Measurements from ENCODE around the gene PIERCE2.
"Not testable (repeated sequence)": the region's sequence is repeated elsewhere in the genome, so short reads cannot be mapped to it uniquely, and the experiment has no call there.

PIERCE2 gene

GRCh38 chr15:55443141-55443540 lies 34.8 kb downstream of the PIERCE2 start:
- not testable (repeated sequence) for H3K27ac ChIP-seq (ENCODE audit: low read length); H3K27me3 ChIP-seq (ENCODE audit: insufficient read depth, low read length); H3K9ac ChIP-seq (ENCODE audit: low read depth, low read length); H3K36me3 ChIP-seq (ENCODE audit: insufficient read depth, low read depth, low read length); H3K4me1 ChIP-seq (ENCODE audit: insufficient read depth, low read length); H3K4me3 ChIP-seq (ENCODE audit: low read length)
- H3K9me3 ChIP-seq (ENCODE audit: insufficient read depth, low read depth, low read length): peaks cover 12% of the 10 kb centered on the region; the same call in 1 of the 2 replicates

- not testable (repeated sequence) for H3K36me3 ChIP-seq (ENCODE audit: insufficient read depth, low read depth, low read length); H3K27me3 ChIP-seq (ENCODE audit: insufficient read depth, low read length); H3K27ac ChIP-seq (ENCODE audit: low read length); H3K9ac ChIP-seq (ENCODE audit: low read depth, low read length); H3K4me1 ChIP-seq (ENCODE audit: insufficient read depth, low read length); H3K4me3 ChIP-seq (ENCODE audit: low read length)
- peaks cover 12% of the 10 kb centered on the region; the same call in 1 of the 2 replicates for H3K9me3 ChIP-seq (ENCODE audit: insufficient read depth, low read depth, low read length)
Observed at GRCh38 chr15:55445936-55446335, 37.6 kb downstream of the PIERCE2 start.

DNA sequence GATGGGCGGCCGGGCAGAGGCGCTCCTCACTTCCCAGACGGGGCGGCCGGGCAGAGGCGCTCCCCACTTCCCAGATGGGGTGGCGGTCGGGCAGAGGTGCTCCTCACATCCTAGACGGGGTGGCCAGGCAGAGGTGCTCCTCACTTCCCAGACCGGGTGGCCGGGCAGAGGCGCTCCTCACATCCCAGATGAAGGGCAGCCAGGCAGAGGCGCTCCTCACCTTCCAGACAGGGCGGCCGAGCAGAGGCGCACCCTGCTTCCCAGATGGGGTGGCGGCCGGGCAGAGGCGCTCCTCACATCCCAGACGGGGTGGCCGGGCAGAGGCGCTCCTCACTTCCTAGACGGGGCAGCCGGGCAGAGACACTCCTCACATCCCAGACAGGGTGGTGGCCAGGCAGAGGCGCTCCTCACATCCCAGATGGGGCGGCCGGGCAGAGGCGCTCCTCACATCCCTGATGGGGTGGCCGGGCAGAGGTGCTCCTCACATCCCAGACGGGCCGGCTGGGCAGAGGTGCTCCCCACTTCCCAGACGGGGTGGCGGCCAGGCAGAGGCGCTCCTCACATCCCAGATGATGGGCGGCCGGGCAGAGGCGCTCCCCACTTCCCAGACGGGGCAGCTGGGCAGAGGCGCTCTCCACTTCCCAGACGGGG lies 38.2 kb downstream of the PIERCE2 start:
- H3K27me3 ChIP-seq (ENCODE audit: insufficient read depth, low read length); H3K27ac ChIP-seq (ENCODE audit: low read length); H3K4me1 ChIP-seq (ENCODE audit: insufficient read depth, low read length); H3K4me3 ChIP-seq (ENCODE audit: low read length); H3K9ac ChIP-seq (ENCODE audit: low read depth, low read length); H3K36me3 ChIP-seq (ENCODE audit: insufficient read depth, low read depth, low read length): not testable (repeated sequence)
- H3K9me3 ChIP-seq (ENCODE audit: insufficient read depth, low read depth, low read length): peaks cover 12% of the 10 kb centered on the region; the same call in 1 of the 2 replicates

- not testable (repeated sequence) for H3K4me3 ChIP-seq (ENCODE audit: low read length); H3K27me3 ChIP-seq (ENCODE audit: insufficient read depth, low read length); H3K9ac ChIP-seq (ENCODE audit: low read depth, low read length); H3K4me1 ChIP-seq (ENCODE audit: insufficient read depth, low read length); H3K27ac ChIP-seq (ENCODE audit: low read length); H3K9me3 ChIP-seq (ENCODE audit: insufficient read depth, low read depth, low read length); H3K36me3 ChIP-seq (ENCODE audit: insufficient read depth, low read depth, low read length)
Observed at GRCh38 chr15:55447030-55447394, 38.7 kb downstream of the PIERCE2 start.

- H3K4me3 ChIP-seq (ENCODE audit: low read length): no peak overlapping the region
- H3K36me3 ChIP-seq (ENCODE audit: insufficient read depth, low read depth, low read length): no peaks in the 10 kb centered on the region
- no peaks in the 10 kb centered on the region for H3K4me1 ChIP-seq (ENCODE audit: insufficient read depth, low read length)
- no peak overlapping the region for H3K27ac ChIP-seq (ENCODE audit: low read length)
- H3K27me3 ChIP-seq (ENCODE audit: insufficient read depth, low read length): no peaks in the 10 kb centered on the region
- H3K9ac ChIP-seq (ENCODE audit: low read depth, low read length): no peak overlapping the region
- no peaks in the 10 kb centered on the region for H3K9me3 ChIP-seq (ENCODE audit: insufficient read depth, low read depth, low read length)
Observed at GRCh38 chr15:55457401-55458022, 49.2 kb downstream of the PIERCE2 start.

DNA sequence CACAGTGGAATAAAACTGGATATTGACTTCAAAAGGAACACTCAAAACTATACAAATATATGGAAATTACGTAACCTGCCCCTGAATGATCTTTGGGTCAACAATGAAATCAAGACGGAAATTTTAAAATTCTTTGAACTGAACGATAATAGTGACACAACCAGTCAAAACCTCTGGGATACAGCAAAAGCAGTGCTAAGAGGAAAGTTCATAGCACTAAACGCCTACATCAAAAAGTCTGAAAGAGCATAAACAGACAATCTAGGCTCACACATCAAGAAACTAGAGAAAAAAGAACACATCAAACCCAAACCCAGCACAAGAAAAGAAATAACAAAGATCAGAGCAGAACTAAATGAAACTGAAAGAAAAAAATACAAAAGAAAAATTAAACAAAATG lies 53.2 kb downstream of the PIERCE2 start:
- Histone ChIP-seq H3K4me1 (ENCODE audit: insufficient read depth, low read length) (no peaks in the 10 kb centered on the region), H3K36me3 (ENCODE audit: insufficient read depth, low read depth, low read length) (no peaks in the 10 kb centered on the region), H3K27me3 (ENCODE audit: insufficient read depth, low read length) (no peaks in the 10 kb centered on the region), H3K9ac (ENCODE audit: low read depth, low read length) (no peak overlapping the region), H3K9me3 (ENCODE audit: insufficient read depth, low read depth, low read length) (no peaks in the 10 kb centered on the region), H3K4me3 (ENCODE audit: low read length) (no peak overlapping the region), H3K27ac (ENCODE audit: low read length) (no peak overlapping the region)

DNA sequence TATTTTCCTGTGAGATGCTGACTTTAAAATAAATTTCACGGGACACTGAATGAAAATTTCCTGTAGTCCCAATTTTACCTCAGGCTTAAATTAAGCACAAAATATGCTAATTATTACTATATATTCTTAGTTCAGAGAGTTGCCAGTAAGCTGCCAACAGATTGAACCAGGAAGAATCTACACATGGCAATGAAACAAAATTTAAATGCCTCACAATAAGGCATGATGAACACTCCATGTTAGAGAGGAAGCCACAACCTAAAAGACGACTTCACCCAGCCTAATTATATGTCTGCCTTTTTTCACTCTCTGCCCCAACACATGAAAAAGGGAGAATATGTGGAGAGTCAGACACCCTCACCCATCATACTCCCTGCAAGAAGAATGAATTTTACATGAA lies 60.0 kb downstream of the PIERCE2 start:
- no peaks in the 10 kb centered on the region for H3K9me3 ChIP-seq (ENCODE audit: insufficient read depth, low read depth, low read length)
- no peaks in the 10 kb centered on the region for H3K27me3 ChIP-seq (ENCODE audit: insufficient read depth, low read length)
- H3K4me3 ChIP-seq (ENCODE audit: low read length): no peak overlapping the region
- H3K4me1 ChIP-seq (ENCODE audit: insufficient read depth, low read length): peaks cover 6% of the 10 kb centered on the region; the same call in 1 of the 2 replicates
- H3K36me3 ChIP-seq (ENCODE audit: insufficient read depth, low read depth, low read length): no peaks in the 10 kb centered on the region
- no peak overlapping the region for H3K27ac ChIP-seq (ENCODE audit: low read length)
- no peak overlapping the region for H3K9ac ChIP-seq (ENCODE audit: low read depth, low read length)
